NCI-H2196 (cell line): ENCODE results near the gene TCAF1.
A peak's percentile ranks its signal among the peaks of the same experiment; 100 is the strongest.
"Not testable (repeated sequence)": the region's sequence is repeated elsewhere in the genome, so short reads cannot be mapped to it uniquely, and the experiment has no call there.

Experiments used
- DNase-seq: peaks from one replicate; lab custom pipeline; 2025; ENCODE audit not compliant: unreplicated experiment; lab: John Stamatoyannopoulos, UW

TCAF1 gene

DNA sequence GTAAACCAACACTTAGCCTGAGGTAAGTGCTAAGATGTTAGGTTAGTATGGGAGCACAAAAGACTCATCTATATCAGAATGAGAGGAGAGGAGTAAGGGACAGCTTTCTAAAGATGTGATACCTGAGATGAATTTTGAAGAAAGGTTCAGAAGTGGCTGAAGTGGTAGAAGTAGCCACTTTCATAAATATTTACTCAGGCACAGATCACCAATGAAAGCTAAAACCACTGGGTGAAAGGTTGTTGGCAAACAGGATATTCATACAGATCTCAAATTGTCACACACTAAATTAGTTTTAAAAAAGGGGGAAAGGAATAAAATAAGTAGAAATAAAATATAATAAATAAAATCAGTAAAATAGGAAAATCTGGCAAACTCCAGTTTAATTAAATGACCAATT, 30.4 kb downstream of the TCAF1 start:
- DNase-seq, result not testable (repeated sequence)

- DNase-seq, result not testable (repeated sequence)
Measured at GRCh38 chr7:143857994-143858393, 44.0 kb downstream of the TCAF1 start.

- DNase-seq, result not testable (repeated sequence)
Measured at GRCh38 chr7:143855443-143855842, 46.5 kb downstream of the TCAF1 start.

GRCh38 chr7:143850682-143851081, 51.3 kb downstream of the TCAF1 start:
- DNase-seq, result no peak

DNA sequence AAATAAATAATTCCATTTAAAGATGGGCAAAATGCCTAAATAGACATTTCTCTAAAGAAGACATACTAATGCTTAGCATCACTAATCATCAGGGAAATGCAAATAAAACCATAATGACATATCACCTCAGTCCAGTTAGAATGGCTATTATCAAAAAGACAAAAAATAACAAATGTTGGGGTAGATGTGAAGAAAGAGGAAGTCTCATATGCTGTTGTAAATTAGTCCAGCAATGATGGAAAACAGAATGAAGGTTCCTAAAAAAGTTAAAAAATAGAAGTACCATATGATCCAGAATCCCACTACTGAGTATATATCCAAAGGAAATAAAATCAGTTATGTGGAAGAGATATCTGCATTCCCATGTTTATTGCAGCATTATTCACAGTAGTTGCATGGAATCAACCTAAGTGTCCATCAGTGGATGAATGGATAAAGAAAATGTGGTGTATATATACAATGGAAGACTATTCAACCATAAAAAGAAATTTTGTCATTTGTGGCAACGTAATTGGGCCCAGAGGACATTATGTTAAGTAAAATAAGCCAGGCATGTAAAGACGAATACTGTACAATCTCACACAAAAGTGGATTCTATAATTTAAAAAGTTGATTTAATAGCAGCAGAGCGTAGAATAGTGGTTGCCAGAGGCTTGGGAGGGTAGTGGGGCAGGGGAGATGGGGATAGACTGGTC, 52.0 kb downstream of the TCAF1 start:
- DNase-seq, result no peak

- DNase-seq, result no peak
Measured at GRCh38 chr7:143848192-143848591, 53.8 kb downstream of the TCAF1 start.

GRCh38 chr7:143846692-143847091, 55.3 kb downstream of the TCAF1 start:
- no peak for DNase-seq

DNA sequence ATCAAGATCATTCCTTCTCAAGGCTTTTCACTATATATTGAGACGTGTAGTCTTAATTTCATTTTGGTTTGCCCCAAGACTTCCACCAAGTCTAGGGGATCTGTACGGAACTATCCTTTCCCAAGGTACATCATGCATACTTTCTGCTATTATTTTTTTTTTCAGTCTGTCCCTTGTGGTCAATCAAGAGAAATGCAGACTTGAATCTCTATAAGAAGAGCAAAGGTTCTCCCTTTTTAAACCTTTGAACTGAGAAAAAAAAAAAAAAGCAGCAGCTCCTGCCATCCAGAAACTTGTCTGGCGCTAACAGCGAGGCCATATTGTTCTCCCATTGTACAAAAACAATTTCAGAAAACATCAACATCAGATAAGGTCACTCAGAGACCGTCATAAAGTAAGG, 60.3 kb downstream of the TCAF1 start:
- DNase-seq, result not testable (repeated sequence)

DNA sequence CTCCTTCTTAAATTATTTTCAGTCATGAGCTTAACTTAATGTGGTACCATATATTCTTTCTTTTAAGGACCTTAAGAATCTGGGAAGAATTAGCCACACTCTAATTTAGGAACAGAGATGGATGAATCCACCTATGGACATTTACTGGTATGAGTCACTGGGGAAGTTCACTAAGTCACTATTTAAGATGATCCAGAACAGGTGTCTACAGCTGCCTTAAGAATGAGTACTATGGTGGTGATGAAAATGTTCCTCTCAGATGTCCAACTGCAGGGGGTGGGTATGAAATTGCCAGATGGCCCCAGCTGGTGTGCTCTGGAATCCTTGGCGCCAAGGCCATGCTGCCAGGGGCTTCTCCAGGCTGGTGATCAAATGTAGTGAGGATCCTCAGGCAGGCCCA, 61.9 kb downstream of the TCAF1 start:
- not testable (repeated sequence) for DNase-seq

DNA sequence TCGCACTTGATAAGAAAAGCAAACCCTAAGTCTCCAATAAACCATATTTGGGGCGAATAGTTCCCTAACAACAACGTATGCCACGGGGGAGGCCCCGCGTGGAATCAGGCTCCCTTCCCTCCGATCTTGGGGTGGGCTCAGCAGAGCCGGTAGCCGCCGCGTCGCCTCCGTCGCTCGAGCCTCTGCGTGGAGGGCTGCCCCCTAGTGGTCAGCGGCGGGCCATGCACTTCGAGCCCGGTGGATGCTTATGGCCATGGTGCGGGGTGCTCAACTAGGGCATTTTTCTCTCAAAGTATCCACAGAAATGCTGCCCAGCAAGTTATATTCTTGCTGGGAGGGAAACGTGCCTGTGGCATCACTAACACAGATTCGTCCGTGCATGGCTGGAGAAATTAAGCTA, 64.8 kb downstream of the TCAF1 start:
- not testable (repeated sequence) for DNase-seq

DNA sequence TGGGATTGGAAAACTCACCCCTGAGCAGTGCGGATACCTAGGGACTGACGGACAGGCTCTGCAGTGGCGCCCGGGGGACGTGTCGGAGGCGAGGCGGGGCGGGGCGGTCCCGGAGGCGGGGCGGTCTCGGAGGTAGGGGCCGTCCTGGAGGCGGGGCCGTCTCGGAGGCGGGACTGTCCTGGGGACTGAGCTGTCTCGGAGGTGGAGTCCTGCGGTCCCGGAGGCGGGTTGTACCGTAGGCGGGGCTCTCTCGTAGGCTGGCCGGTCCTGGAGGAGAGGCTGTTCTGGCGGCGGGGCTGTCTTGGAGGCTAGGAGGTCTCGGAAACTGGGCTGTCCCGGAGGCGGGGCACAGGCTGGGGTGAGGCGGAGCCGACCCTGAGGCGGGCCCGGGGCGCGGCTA, 65.4 kb downstream of the TCAF1 start:
- DNase-seq, result peak; percentile 63

DNA sequence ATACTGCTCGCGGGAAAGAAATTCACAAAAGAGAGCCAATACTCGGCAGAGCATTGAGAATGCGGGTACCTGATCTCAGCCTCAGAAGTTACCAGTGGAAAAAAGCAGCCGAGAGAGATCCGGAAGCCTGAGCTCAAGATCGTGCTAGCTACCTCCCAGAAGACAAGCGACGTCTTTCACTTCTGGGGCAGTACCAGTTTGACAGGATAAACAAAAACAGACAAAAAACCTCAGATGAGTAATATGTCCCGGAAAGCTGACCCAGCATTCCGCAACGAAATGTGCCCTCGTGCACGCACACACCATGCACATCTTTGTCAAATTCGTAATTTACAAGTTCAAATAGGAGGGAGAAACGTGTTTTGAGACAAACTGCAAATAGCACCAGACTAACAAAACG, 65.9 kb downstream of the TCAF1 start:
- not testable (repeated sequence) for DNase-seq

DNA sequence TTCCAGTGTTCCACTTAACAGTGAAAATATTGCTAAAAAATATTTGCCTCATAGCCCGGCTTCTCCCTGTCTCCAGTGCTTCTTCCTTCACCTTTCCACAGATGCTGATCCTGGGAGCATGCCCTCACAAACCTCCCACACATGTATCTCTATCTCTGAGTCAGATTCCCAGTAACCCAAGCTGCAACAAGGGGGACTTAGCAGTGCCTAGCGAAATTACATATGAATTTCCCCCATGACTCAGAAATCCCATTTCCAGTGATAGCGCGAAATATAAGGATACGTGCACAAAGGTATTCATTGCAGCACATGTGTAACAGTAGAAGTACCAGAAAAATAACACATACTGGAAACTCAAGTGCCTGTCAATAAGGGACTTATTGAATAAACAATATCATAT, 75.4 kb downstream of the TCAF1 start:
- DNase-seq, result not testable (repeated sequence)

DNA sequence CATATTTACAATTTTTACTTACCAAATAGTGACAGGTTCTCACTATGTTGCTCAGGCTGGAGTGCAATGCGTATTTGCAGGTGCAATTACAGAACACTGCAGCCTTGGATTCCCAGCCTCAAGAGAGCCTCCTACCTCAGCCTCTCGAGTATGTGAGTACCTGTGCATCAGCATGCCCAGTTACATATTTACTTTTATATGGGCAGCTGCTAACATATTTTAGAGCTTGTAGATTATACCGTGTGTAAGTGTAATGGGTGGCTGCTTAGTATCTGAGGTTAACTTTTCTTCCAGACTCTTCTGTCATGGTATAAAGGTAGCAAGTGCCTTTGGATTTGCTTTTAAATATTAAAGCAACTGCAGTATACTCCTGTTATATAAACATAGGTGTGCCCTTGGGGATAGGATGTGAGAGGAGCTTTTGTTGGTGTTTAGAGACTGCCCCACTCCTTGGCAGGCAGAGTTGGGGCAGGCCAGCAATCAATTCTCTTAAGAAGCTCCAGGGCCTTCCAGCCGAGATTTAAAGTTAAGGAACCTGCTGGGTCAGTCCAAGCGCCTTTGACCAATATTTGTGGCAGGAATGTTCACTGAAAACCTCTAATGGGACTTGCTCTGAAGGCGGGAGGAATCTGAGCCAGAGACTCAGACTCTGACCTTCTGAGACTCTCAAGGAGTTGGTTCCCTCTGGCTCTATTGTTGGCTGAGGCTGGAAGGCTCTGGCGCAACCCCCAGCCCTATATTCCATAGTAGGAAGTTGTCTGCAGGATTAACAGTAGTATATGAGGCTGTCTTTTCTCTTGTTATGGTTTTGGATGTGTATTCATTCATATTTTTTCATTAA, 77.5 kb downstream of the TCAF1 start:
- not testable (repeated sequence) for DNase-seq

GRCh38 chr7:143823634-143824294, 78.2 kb downstream of the TCAF1 start:
- not testable (repeated sequence) for DNase-seq

GRCh38 chr7:143821392-143822277, 80.3 kb downstream of the TCAF1 start:
- DNase-seq, result not testable (repeated sequence)

DNA sequence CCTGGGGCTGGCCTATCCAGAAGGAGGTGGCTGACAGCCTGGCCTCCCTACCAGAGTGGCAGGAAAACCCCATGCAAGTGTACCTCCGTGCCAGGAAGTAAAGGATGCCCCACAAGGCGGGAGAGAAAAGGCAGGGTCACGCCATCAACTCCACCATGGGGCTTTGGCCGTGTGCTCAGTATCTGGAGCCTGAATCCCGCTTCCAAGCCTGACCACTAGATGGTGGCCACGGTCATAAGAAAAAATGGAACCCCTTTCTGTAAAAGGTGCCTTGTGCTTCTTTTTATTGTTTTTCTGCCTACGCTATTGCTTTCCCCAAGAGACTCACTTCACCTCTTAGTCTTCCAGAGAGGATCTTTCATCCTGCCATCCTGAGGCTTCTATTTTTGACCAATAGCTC, 84.1 kb downstream of the TCAF1 start:
- not testable (repeated sequence) for DNase-seq

- not testable (repeated sequence) for DNase-seq
Measured at GRCh38 chr7:143816471-143817133, 85.4 kb downstream of the TCAF1 start.

GRCh38 chr7:143810639-143811038, 91.3 kb downstream of the TCAF1 start:
- not testable (repeated sequence) for DNase-seq

DNA sequence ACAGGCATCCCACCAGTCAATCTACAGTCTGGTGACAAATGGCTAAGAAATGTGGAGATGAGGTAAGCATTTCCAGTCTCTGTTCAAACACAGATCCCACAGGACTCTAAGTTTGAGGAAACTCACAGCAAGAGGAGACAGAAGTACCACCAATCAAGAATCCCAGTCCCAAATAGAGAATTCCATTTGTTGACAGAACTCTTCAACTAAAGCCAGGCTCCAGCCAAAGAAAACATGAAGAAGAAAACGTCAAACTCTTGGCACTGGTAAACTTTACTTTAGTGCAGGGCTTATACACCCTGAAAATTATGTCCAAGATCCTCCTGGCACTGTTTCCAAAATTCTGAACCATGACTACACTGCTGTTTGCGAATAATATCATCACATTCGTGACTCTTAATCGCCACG, 95.3 kb downstream of the TCAF1 start:
- not testable (repeated sequence) for DNase-seq
